ENCODE data around the gene MIGA2. TPM values are rescaled to one million over a fixed set of nuclear protein-coding genes. Genes with fewer than 3 reads are reported as not detected.
A peak's percentile ranks its signal among the peaks of the same experiment; 100 is the strongest.

The MIGA2 gene
- total and polyA plus RNA-seq, 8 donors = 7.5 to 30.9 (median 9.8) TPM

DNA sequence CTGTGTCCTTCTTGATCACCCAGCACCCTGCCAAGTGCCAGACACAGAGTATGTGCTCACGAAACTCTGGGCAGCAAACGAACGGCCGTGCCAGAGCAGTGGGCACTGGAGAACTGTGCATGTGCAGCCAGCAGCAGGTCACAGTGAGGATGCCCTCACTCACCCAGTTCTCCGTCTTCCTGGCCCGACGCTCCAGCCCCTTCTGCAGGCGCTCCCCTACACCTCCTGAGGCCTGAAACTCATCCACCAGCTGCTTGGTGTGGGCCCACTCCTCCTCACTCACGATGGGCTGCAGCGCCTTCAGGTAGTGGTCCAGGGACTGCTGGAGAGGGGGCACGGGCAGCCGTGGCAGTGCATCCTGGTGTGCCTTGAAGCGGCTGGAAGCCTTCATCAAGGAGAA is 71.2 kb downstream of the MIGA2 start:
- no peaks in the 10 kb centered on the region for H3K9me3 ChIP-seq
- no peaks in the 10 kb centered on the region for H3K27me3 ChIP-seq
- no peak overlapping the region for H3K4me3 ChIP-seq
- TF ChIP-seq, protein P1, sequence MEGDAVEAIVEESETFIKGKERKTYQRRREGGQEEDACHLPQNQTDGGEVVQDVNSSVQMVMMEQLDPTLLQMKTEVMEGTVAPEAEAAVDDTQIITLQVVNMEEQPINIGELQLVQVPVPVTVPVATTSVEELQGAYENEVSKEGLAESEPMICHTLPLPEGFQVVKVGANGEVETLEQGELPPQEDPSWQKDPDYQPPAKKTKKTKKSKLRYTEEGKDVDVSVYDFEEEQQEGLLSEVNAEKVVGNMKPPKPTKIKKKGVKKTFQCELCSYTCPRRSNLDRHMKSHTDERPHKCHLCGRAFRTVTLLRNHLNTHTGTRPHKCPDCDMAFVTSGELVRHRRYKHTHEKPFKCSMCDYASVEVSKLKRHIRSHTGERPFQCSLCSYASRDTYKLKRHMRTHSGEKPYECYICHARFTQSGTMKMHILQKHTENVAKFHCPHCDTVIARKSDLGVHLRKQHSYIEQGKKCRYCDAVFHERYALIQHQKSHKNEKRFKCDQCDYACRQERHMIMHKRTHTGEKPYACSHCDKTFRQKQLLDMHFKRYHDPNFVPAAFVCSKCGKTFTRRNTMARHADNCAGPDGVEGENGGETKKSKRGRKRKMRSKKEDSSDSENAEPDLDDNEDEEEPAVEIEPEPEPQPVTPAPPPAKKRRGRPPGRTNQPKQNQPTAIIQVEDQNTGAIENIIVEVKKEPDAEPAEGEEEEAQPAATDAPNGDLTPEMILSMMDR (IDR thresholded peaks at IDR 0.05) = no peak
- H3K27ac ChIP-seq = peak overlapping the region in 3 of 4 donors; percentile 28 to 97 (median 44)
- ATAC-seq (no peak), FAIRE-seq (no peak), DNase-seq (peak in 3 of 6 donors; percentile 40 to 55 (median 52))
- peaks cover 0 to 3% (median 0%) of the 10 kb centered on the region in 3 donors for H3K36me3 ChIP-seq
- peaks cover 18 to 34% (median 24%) of the 10 kb centered on the region in 3 donors for H3K4me1 ChIP-seq
- 64 to 80% methylated on average over 13 of the region's 13 CpGs for WGBS, 2 donors
- intact Hi-C loops (cut with DNase I) = no loop called here

DNA sequence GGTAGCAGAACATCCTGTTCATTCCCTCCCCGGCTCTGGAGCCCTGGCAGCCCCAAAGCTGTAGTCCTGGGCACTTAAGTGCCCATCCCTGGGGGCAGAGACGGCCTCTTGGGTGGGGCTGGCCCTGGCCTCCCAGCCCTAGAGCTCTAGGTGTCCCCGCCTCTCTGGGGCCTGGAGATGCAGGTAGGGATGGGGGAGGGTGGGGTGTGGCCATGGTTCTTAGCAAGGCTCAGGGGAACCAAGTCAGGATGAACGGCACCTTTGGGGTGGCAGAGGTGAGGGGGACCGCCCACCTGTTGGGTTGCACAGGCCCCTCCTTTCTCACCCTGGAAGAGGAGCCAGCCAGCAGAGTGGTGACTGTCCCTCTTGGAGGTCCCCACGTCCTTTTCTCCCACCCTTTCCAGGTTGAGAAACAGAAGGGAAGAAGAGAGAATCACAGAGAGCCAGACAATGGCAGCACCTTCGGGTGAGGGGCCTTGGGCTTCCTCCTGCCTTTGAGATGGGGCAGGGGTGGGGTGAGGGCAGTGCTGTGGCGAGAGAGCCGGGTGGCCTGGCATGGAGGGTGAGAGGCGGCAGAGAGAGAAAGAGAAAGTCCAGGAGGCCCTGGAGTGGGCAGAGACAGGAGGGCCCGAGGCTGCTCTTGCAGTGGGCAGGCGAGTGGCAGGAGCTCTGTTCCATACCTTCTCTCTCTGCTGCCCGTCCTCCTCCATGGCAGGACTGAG is 71.8 kb downstream of the MIGA2 start:
- 49 to 66% methylated on average over 12 to 13 of the region's 13 CpGs for WGBS, 2 donors
- Histone ChIP-seq H3K27ac (peak overlapping the region in 3 of 4 donors; percentile 46 to 97 (median 97)), H3K4me1 (peaks cover 15 to 29% (median 18%) of the 10 kb centered on the region in 3 donors)

DNA sequence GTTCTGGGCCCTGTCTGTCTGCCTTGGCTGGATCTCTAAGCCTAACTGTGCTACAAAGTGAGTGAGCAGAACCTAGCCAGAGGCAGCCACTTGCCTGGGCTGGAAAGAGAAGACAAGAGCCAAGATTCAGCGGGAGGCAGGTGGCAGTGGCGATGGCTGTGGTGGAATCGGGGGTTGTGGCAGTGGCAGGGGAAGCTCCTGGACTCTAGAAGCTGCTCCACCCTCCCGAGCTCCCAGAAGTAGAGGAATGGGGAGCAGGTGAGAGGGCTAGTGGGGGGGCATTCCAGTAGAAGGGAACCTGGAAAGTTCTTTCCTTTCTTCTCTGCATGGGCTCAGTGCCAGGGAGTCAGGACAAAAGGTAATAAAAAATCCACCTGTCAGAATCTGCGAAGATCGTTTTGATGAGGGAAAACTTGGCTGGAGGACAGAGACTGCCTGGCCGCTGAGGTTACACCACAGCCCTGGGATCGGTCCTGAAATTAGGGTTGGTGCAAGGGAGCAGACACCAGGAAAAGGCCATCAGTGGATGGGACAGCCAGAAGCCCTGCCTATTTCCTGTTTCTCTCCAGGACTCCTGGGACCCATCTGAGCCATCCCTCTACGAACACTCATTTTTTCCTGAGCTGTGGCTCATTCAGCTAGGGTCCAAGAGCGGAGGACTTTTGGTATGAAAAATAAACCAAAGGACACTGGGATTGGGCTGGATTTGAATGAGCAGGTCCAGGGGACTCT is 72.5 kb downstream of the MIGA2 start:
- H3K27me3 ChIP-seq = no peaks in the 10 kb centered on the region
- intact Hi-C loops (cut with DNase I) = no loop called here
- H3K9me3 ChIP-seq = no peaks in the 10 kb centered on the region
- DNase-seq (peak in 5 of 6 donors; percentile 71 to 76 (median 74)), ATAC-seq (peak in 1 of 4 donors; percentile 3), FAIRE-seq (no peak)
- 22% methylated on average over 10 of the region's 10 CpGs for WGBS, 2 donors
- H3K4me1 ChIP-seq = peaks cover 11 to 27% (median 15%) of the 10 kb centered on the region in 3 donors
- TF ChIP-seq, protein P1 (IDR thresholded peaks at IDR 0.05) = no peak
- H3K4me3 ChIP-seq = peak overlapping the region in 3 of 4 donors; percentile 67 to 95 (median 93)
- H3K36me3 ChIP-seq = peaks cover 0 to 3% (median 0%) of the 10 kb centered on the region in 3 donors
- peak overlapping the region in 3 of 4 donors; percentile 46 to 97 (median 97) for H3K27ac ChIP-seq

More for the DNA sequence above, 71.8 kb downstream of the MIGA2 start:
- Histone ChIP-seq H3K36me3 (peaks cover 0 to 3% (median 0%) of the 10 kb centered on the region in 3 donors), H3K27me3 (no peaks in the 10 kb centered on the region), H3K9me3 (no peaks in the 10 kb centered on the region), H3K4me3 (peak overlapping the region in 2 of 4 donors; percentile 67 to 93)
- no peak for ATAC-seq
- no peak for FAIRE-seq
- intact Hi-C loops (cut with DNase I) = no loop called here
- TF ChIP-seq, protein P1 (IDR thresholded peaks at IDR 0.05) = no peak
- peak in 4 of 6 donors; percentile 37 to 69 (median 46) for DNase-seq

DNA sequence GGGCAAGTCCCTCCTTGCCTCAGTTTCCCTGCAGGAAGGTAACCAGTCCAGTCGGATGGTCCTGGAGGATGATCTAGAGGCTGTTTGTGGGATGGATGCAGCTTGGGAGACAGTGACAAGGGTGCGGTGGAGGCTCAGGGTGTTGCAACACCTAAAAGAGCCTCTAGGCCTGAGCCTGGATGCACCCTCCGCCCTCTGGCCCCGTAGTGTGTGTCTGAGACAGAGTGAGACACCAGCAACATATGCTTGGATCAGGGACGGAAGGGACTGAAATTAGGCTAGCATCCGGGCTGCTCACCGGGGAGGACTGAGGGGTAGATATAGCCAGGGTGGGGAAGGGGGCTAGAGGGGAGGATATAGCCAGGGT is 73.1 kb downstream of the MIGA2 start:
- H3K27me3 ChIP-seq = no peaks in the 10 kb centered on the region
- H3K27ac ChIP-seq = peak overlapping the region in 2 of 4 donors; percentile 97
- DNase-seq (peak in 5 of 6 donors; percentile 41 to 72 (median 50)), ATAC-seq (peak in 2 of 4 donors; percentile 1 to 4), FAIRE-seq (no peak)
- intact Hi-C loops (cut with DNase I) = no loop called here
- 23 to 36% methylated on average over 7 of the region's 7 CpGs for WGBS, 2 donors
- H3K4me3 ChIP-seq = peak overlapping the region in 3 of 4 donors; percentile 67 to 95 (median 93)
- TF ChIP-seq, protein P1 (IDR thresholded peaks at IDR 0.05) = no peak
- H3K4me1 ChIP-seq = peaks cover 8 to 31% (median 21%) of the 10 kb centered on the region in 3 donors
- no peaks in the 10 kb centered on the region for H3K9me3 ChIP-seq
- H3K36me3 ChIP-seq = peaks cover 0 to 3% (median 0%) of the 10 kb centered on the region in 3 donors

Measured in pancreas (tissue), 10 donors.